ENCODE measurements around the gene YPEL1.

Gene YPEL1

DNA sequence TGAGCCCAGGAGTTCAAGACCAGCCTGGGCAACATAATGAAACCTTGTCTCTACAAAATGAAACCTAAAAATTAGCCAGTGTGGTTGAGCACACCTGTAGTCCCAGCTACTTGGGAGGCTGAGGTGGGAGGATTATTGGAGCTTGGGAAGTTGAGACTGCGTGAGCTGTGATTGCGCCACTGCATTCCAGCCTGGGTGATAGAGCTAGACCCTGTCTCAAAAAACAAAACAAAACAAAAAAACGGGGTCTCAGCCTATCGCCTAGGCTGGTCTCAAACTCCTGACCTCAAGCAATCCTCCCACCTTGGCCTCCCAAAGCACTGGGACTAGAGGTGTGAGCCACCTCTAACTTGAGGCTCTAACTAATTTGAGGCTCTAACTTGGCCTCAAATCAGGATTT lies 56.2 kb downstream of the YPEL1 start:
- no peak for TF ChIP-seq FOXM1 (IDR thresholded peaks at IDR 0.05; ENCODE audit: borderline replicate concordance, low read depth)

DNA sequence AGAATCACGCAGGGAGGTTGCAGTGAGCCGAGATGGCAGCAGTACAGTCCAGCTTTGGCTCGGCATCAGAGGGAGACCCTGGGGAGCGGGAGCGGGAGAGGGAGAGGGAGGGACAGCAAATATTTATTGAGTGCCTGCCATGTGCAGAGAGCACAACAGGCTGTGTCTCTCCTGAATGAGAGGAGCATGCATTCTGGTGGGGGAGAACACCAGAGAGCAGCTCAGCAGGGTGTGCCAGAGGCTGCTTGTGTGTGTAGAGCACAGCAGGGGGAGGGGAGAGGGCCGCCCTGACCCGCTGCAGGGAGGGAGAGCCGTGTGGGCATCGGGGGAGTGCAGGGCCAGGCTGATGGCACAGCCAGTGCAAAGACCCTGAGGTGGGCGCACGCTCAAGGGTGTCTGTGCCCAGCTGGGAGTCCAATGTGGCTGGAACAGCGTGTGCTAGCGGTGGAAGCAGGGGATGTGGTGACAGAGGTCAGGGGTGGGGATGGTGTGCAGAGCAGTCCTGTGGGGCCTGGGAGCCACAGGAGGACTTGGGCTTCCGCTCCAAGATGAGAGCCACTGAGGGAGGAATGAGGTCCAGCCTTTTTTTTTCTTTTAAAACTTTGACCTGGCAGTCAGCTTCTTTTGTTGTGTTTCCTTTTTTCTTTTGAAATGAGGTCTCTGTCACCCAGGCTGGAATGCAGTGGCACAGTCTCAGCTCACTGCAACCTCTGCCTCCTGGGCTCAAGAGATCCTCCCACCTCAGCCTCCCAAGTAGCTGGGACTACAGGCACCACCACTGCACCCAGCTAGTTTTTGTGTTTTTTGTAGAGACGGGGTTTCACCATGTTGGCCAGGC lies 57.8 kb downstream of the YPEL1 start:
- TF ChIP-seq CREB1 (IDR thresholded peaks at IDR 0.05; ENCODE audit: low read depth) (no peak), EGR1 (IDR thresholded peaks at IDR 0.05) (no peak), TCF12 (IDR thresholded peaks at IDR 0.05; ENCODE audit: low read depth) (no peak), NFIC (IDR thresholded peaks at IDR 0.05) (no peak), TEAD4 (IDR thresholded peaks at IDR 0.05) (no peak), TAF1 (IDR thresholded peaks at IDR 0.05; ENCODE audit: low read depth) (no peak), CEBPB (IDR thresholded peaks at IDR 0.05) (no peak), YY1 (IDR thresholded peaks at IDR 0.05; ENCODE audit: low read depth) (no peak)
- TF ChIP-seq, protein P1, sequence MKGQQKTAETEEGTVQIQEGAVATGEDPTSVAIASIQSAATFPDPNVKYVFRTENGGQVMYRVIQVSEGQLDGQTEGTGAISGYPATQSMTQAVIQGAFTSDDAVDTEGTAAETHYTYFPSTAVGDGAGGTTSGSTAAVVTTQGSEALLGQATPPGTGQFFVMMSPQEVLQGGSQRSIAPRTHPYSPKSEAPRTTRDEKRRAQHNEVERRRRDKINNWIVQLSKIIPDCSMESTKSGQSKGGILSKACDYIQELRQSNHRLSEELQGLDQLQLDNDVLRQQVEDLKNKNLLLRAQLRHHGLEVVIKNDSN (IDR thresholded peaks at IDR 0.05) = no peak

GRCh38 chr22:21674638-21675245 lies 60.9 kb downstream of the YPEL1 start:
- TF ChIP-seq TCF12 (IDR thresholded peaks at IDR 0.05; ENCODE audit: low read depth) = no peak
- no peak for TF ChIP-seq TEAD4 (IDR thresholded peaks at IDR 0.05)

DNA sequence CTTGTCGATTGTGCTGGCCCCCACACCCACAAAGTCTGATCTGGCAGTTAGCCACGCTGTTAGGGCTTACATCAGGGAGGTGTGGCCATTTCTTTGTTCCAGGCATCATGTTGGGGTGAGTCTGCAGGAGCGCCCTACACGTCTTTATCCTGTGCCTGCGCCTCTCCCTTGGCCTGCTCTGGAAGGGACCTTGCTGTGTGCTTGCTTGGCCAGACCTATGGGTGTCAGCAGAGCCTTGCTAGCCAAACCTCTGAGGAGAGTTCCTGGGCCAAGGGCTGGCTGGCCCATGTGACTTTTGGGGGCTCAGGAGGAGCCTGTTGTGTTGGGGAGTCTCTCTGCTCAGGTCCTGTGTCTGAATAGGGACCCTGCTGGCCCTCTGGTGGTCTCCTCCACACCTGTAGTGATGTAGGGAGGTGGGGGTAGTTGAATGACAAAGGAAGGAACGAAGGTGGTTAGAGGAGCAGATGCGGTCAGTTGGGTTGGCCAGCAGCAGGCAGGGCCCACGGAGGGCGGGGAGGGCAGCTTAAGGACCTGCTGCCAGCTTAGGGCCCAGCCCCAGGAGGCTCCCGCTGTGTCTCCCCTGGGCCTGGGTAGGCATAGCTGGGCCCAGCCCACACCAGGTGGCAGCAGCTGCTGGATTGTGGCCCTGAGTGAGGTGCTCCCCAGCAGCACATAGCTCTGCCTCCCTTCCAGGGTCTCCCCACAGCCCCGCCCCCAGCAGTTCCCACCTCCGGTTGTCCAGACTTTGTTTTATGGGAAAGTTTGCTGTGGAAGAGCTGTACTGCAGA lies 61.9 kb downstream of the YPEL1 start:
- no peak for TF ChIP-seq TAF1 (IDR thresholded peaks at IDR 0.05; ENCODE audit: low read depth)
- no peak for TF ChIP-seq YY1 (IDR thresholded peaks at IDR 0.05; ENCODE audit: low read depth)
- no peak for TF ChIP-seq EGR1 (IDR thresholded peaks at IDR 0.05)
- TF ChIP-seq, protein P1 (IDR thresholded peaks at IDR 0.05) = no peak
- TF ChIP-seq CEBPB (IDR thresholded peaks at IDR 0.05) = no peak
- no peak for TF ChIP-seq ZBTB7A (IDR thresholded peaks at IDR 0.05; ENCODE audit: low read depth)
- no peak for TF ChIP-seq RAD21 (IDR thresholded peaks at IDR 0.05; ENCODE audit: low read depth)
- TF ChIP-seq TEAD4 (IDR thresholded peaks at IDR 0.05) = no peak
- no peak for TF ChIP-seq TCF12 (IDR thresholded peaks at IDR 0.05; ENCODE audit: low read depth)
- no peak for TF ChIP-seq CREB1 (IDR thresholded peaks at IDR 0.05; ENCODE audit: low read depth)
- TF ChIP-seq EP300 (IDR thresholded peaks at IDR 0.05; ENCODE audit: borderline replicate concordance) = no peak
- no peak for TF ChIP-seq NFIC (IDR thresholded peaks at IDR 0.05)
- no peak for TF ChIP-seq FOXM1 (IDR thresholded peaks at IDR 0.05; ENCODE audit: borderline replicate concordance, low read depth)
- TF ChIP-seq, protein P2, sequence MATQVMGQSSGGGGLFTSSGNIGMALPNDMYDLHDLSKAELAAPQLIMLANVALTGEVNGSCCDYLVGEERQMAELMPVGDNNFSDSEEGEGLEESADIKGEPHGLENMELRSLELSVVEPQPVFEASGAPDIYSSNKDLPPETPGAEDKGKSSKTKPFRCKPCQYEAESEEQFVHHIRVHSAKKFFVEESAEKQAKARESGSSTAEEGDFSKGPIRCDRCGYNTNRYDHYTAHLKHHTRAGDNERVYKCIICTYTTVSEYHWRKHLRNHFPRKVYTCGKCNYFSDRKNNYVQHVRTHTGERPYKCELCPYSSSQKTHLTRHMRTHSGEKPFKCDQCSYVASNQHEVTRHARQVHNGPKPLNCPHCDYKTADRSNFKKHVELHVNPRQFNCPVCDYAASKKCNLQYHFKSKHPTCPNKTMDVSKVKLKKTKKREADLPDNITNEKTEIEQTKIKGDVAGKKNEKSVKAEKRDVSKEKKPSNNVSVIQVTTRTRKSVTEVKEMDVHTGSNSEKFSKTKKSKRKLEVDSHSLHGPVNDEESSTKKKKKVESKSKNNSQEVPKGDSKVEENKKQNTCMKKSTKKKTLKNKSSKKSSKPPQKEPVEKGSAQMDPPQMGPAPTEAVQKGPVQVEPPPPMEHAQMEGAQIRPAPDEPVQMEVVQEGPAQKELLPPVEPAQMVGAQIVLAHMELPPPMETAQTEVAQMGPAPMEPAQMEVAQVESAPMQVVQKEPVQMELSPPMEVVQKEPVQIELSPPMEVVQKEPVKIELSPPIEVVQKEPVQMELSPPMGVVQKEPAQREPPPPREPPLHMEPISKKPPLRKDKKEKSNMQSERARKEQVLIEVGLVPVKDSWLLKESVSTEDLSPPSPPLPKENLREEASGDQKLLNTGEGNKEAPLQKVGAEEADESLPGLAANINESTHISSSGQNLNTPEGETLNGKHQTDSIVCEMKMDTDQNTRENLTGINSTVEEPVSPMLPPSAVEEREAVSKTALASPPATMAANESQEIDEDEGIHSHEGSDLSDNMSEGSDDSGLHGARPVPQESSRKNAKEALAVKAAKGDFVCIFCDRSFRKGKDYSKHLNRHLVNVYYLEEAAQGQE (IDR thresholded peaks at IDR 0.05; ENCODE audit: low read depth) = no peak
- TF ChIP-seq, protein P3, sequence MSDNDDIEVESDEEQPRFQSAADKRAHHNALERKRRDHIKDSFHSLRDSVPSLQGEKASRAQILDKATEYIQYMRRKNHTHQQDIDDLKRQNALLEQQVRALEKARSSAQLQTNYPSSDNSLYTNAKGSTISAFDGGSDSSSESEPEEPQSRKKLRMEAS (IDR thresholded peaks at IDR 0.05) = no peak

GRCh38 chr22:21672107-21672629 lies 63.4 kb downstream of the YPEL1 start:
- no peak for TF ChIP-seq EGR1 (IDR thresholded peaks at IDR 0.05)
- no peak for TF ChIP-seq TAF1 (IDR thresholded peaks at IDR 0.05; ENCODE audit: low read depth)
- TF ChIP-seq, protein P1 (IDR thresholded peaks at IDR 0.05) = no peak
- TF ChIP-seq ZBTB7A (IDR thresholded peaks at IDR 0.05; ENCODE audit: low read depth) = no peak
- TF ChIP-seq, protein P2 (IDR thresholded peaks at IDR 0.05; ENCODE audit: low read depth) = no peak
- no peak for TF ChIP-seq RAD21 (IDR thresholded peaks at IDR 0.05; ENCODE audit: low read depth)

Measured in Ishikawa (cell line).